Fibroblast of lung (primary cell): ENCODE measurements around the gene DSC3. TPM values are rescaled to one million over a fixed set of nuclear protein-coding genes. Genes with fewer than 3 reads are reported as not detected.
"Not testable (repeated sequence)": the region's sequence is repeated elsewhere in the genome, so short reads cannot be mapped to it uniquely, and the experiment has no call there.

ENCODE experiments used
- DNase-seq, 2 donors: peaks; one replicate each; pipeline versions ENCODE4 v3.0.0 to v3.0.0-alpha.2; 2010; ENCODE audit warnings: low read depth in 2 of 2
- H2AFZ ChIP-seq: 2 replicates; pipeline ENCODE4 v1.5.1; 2012; ENCODE audit warnings: low read length, control low read depth, inconsistent platforms
- H3K27ac ChIP-seq: 2 replicates; pipeline ENCODE4 v1.5.1; 2011; ENCODE audit warnings: low read length, control low read depth; ENCODE audit not compliant: insufficient read depth
- H3K27me3 ChIP-seq: 2 replicates; pipeline ENCODE4 v1.5.1; 2011; ENCODE audit warnings: mild to moderate bottlenecking, low read length; ENCODE audit not compliant: control insufficient read depth, insufficient read depth
- H3K36me3 ChIP-seq: 2 replicates; pipeline ENCODE4 v1.5.1; 2011; ENCODE audit warnings: low read length; ENCODE audit not compliant: control insufficient read depth, insufficient read depth
- H3K4me1 ChIP-seq: 2 replicates; pipeline ENCODE4 v1.5.1; 2011; ENCODE audit warnings: low read length; ENCODE audit not compliant: control insufficient read depth, insufficient read depth; ENCODE audit errors: extremely low read depth
- H3K4me2 ChIP-seq: 2 replicates; pipeline ENCODE4 v1.5.1; 2011; ENCODE audit warnings: low read length, control low read depth; ENCODE audit not compliant: insufficient read depth; ENCODE audit errors: extremely low read depth
- H3K4me3 ChIP-seq, 4 experiments: fragments of 200-600 bp in 1 of 4; sonication (generic) in 1 of 4; replicated peaks in 1 of 4; 2 replicates each; pipeline ENCODE4 v1.5.1; 2011 to 2016; ENCODE audit warnings: low read length in 4 of 4, low read depth in 3 of 4, mild to moderate bottlenecking in 3 of 4, control low read depth in 2 of 4, inconsistent platforms in 1 of 4, mixed read lengths in 1 of 4; ENCODE audit not compliant: insufficient read depth in 1 of 4; ENCODE audit errors: control extremely low read depth in 1 of 4
- H3K79me2 ChIP-seq: 2 replicates; pipeline ENCODE4 v1.5.1; 2012; ENCODE audit warnings: mild to moderate bottlenecking, low read length, inconsistent platforms; ENCODE audit not compliant: control insufficient read depth, insufficient read depth
- H3K9ac ChIP-seq: 2 replicates; pipeline ENCODE4 v1.5.1; 2011; ENCODE audit warnings: mild to moderate bottlenecking, low read length, control low read depth; ENCODE audit not compliant: insufficient read depth
- H3K9me3 ChIP-seq: 2 replicates; pipeline ENCODE4 v1.5.1; 2012; ENCODE audit warnings: low read depth, low read length; ENCODE audit not compliant: control insufficient read depth, insufficient read depth
- H4K20me1 ChIP-seq: 2 replicates; pipeline ENCODE4 v1.5.1; 2011; ENCODE audit warnings: low read length; ENCODE audit not compliant: control insufficient read depth, insufficient read depth; ENCODE audit errors: extremely low read depth
- CTCF ChIP-seq, 2 donors: IDR thresholded peaks in 1 of 2; conservative IDR thresholded peaks in 1 of 2; 1 replicate in 1 of 2; 2 replicates in 1 of 2; pipeline ENCODE4 v1.5.1; 2011 to 2012; ENCODE audit warnings: low read length in 2 of 2, control low read depth in 1 of 2, inconsistent platforms in 1 of 2, low read depth in 1 of 2, mild to moderate bottlenecking in 1 of 2
- EZH2 ChIP-seq: IDR thresholded peaks from 2 replicates; pipeline ENCODE4 v1.5.1; 2012; ENCODE audit warnings: low read length, control low read depth, mild to moderate bottlenecking; ENCODE audit errors: missing control alignments
- polyA plus RNA-seq, 2 donors: library from polyadenylated mRNA; depleted of rRNA in 1 of 2; stranded (reverse) in 1 of 2; unstranded in 1 of 2; fragments of >200 nt; gene quantifications; 2 replicates each; pipeline ENCODE4 v1.2.1, GENCODE V29; 2011 to 2012; ENCODE audit warnings: missing spikeins in 1 of 2
- total RNA-seq: library from RNA; depleted of rRNA; stranded (reverse); fragments of >200 nt; gene quantifications from 2 replicates; pipeline ENCODE4 v1.2.1, GENCODE V29; 2014

DSC3 gene
- total and polyA plus RNA-seq, 2 donors (not counting 1 experiment from before 2014, with no cell fraction given), result 0.02 to 0.17 TPM

GRCh38 chr18:31040686-31041270 lies 1.8 kb downstream of the DSC3 start:
- no peaks in the 10 kb centered on the region for H3K4me1 ChIP-seq
- H3K79me2 ChIP-seq, result no peaks in the 10 kb centered on the region
- peak in 1 of 2 donors; percentile 6 for DNase-seq
- no peaks in the 10 kb centered on the region for H3K27me3 ChIP-seq
- H3K9me3 ChIP-seq, result no peaks in the 10 kb centered on the region
- no peak overlapping the region for H3K9ac ChIP-seq
- H3K36me3 ChIP-seq, result no peaks in the 10 kb centered on the region
- no peak for TF ChIP-seq EZH2
- TF ChIP-seq CTCF (conservative IDR thresholded peaks at IDR 0.05 in 1 of 2, IDR thresholded peaks at IDR 0.05 in 1 of 2; ENCODE audit: low read depth in 1 of 2, low read length in 2 of 2), result no peak
- H3K4me2 ChIP-seq, result no peak overlapping the region
- no peak overlapping the region for H3K27ac ChIP-seq
- peak overlapping the region in 1 of 4 experiments; percentile 27 for H3K4me3 ChIP-seq
- H4K20me1 ChIP-seq, result no peaks in the 10 kb centered on the region
- no peak overlapping the region for H2AFZ ChIP-seq

DNA sequence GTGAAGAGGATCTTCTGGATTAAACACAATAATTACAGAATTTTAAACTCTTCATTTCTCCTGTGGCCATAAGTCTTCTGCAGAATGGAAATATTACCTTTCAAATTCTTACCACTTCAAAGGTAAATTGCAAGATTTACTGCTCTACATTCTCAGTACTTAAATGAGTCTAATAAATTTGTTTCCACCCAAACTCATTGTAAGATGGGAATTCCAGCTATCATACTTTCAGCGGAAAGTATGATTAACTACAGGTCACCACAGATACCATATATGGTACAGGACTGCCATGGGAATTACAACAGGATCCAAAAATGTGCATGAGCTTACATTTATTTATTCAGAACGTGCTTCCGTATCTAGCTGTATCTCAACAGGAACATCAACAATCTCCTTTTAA lies 3.1 kb downstream of the DSC3 start:
- Histone ChIP-seq H3K36me3 (no peaks in the 10 kb centered on the region), H4K20me1 (no peaks in the 10 kb centered on the region), H2AFZ (no peak overlapping the region), H3K27ac (no peak overlapping the region), H3K79me2 (no peaks in the 10 kb centered on the region), H3K9ac (no peak overlapping the region), H3K4me2 (no peak overlapping the region), H3K4me3 (no peak overlapping the region), H3K27me3 (no peaks in the 10 kb centered on the region), H3K4me1 (no peaks in the 10 kb centered on the region), H3K9me3 (no peaks in the 10 kb centered on the region)
- TF ChIP-seq EZH2 (no peak), CTCF (conservative IDR thresholded peaks at IDR 0.05 in 1 of 2, IDR thresholded peaks at IDR 0.05 in 1 of 2; ENCODE audit: low read depth in 1 of 2, low read length in 2 of 2) (no peak)
- peak in 1 of 2 donors; percentile 8 for DNase-seq

DNA sequence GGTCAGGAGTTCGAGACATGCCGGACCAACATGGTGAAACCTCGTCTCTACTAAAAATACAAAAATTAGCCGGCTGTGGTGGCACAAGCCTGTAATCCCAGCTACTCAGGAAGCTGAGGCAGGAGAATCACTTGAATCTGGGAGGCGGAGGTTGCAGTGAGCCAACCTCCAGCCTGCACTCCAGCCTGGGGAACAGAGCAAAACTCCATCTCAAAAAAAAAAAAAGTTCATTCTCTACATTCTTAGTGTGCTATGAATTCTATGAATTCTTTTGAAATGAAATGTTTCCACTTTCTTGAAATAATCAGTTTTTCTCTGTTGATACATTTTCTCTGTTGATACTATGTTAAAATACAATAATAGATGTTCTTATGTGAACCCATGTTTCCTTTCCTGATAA lies 4.9 kb downstream of the DSC3 start:
- H4K20me1 ChIP-seq, H3K27ac ChIP-seq, H2AFZ ChIP-seq, H3K4me3 ChIP-seq, H3K36me3 ChIP-seq, H3K4me1 ChIP-seq, H3K79me2 ChIP-seq, H3K4me2 ChIP-seq, H3K9ac ChIP-seq, H3K9me3 ChIP-seq, H3K27me3 ChIP-seq: not testable (repeated sequence)
- peak in 1 of 2 donors; percentile 17 for DNase-seq
